GM21360 (cell line): ENCODE results near the gene ELOVL6.
"Not testable (repeated sequence)": the region's sequence is repeated elsewhere in the genome, so short reads cannot be mapped to it uniquely, and the experiment has no call there.

Source experiments
- ATAC-seq: cut with Tn5 transposase; IDR thresholded peaks from one replicate; pipeline ENCODE4 v1.9.1; 2021; ENCODE audit warnings: mild to moderate bottlenecking, moderate library complexity; ENCODE audit not compliant: unreplicated experiment

Gene ELOVL6

GRCh38 chr4:110078148-110078547 lies 120.3 kb downstream of the ELOVL6 start:
- not testable (repeated sequence) for ATAC-seq

GRCh38 chr4:110076828-110077227 lies 121.6 kb downstream of the ELOVL6 start:
- not testable (repeated sequence) for ATAC-seq

- ATAC-seq: no peak
Observed at GRCh38 chr4:110075891-110076290, 122.5 kb downstream of the ELOVL6 start.

GRCh38 chr4:110075083-110075738 lies 123.2 kb downstream of the ELOVL6 start:
- peak; percentile 48 for ATAC-seq

GRCh38 chr4:110074570-110074969 lies 123.8 kb downstream of the ELOVL6 start:
- ATAC-seq: no peak

- ATAC-seq: no peak
Observed at GRCh38 chr4:110073053-110073845, 125.2 kb downstream of the ELOVL6 start.

- no peak for ATAC-seq
Observed at GRCh38 chr4:110071466-110071865, 126.9 kb downstream of the ELOVL6 start.

GRCh38 chr4:110068248-110068647 lies 130.2 kb downstream of the ELOVL6 start:
- ATAC-seq: no peak

- ATAC-seq: no peak
Observed at GRCh38 chr4:110064934-110065333, 133.5 kb downstream of the ELOVL6 start.

GRCh38 chr4:110064295-110064694 lies 134.1 kb downstream of the ELOVL6 start:
- no peak for ATAC-seq

- ATAC-seq: no peak
Observed at GRCh38 chr4:110062166-110062565, 136.2 kb downstream of the ELOVL6 start.

- no peak for ATAC-seq
Observed at GRCh38 chr4:110061076-110061475, 137.3 kb downstream of the ELOVL6 start.

- peak; percentile 75 for ATAC-seq
Observed at GRCh38 chr4:110059556-110060191, 138.7 kb downstream of the ELOVL6 start.

- ATAC-seq: no peak
Observed at GRCh38 chr4:110058677-110059076, 139.7 kb downstream of the ELOVL6 start.

GRCh38 chr4:110055158-110055768 lies 143.2 kb downstream of the ELOVL6 start:
- ATAC-seq: peak; percentile 81

GRCh38 chr4:110049951-110050925 lies 148.2 kb downstream of the ELOVL6 start:
- ATAC-seq: no peak

GRCh38 chr4:110046588-110047049 lies 151.8 kb downstream of the ELOVL6 start:
- ATAC-seq: no peak

- ATAC-seq: no peak
Observed at GRCh38 chr4:110042545-110043517, 155.6 kb downstream of the ELOVL6 start.

GRCh38 chr4:110041735-110042134 lies 156.7 kb downstream of the ELOVL6 start:
- no peak for ATAC-seq
